HepG2 (cell line): ENCODE results near the gene SNU13. TPM values are rescaled to one million over a fixed set of nuclear protein-coding genes. Genes with fewer than 3 reads are reported as not detected.

Experiments used
- ATAC-seq: fragments of 200-7000 bp; cut with Tn5 transposase; 3 replicates; pipeline ENCODE4 v1.9.1; 2020; ENCODE audit warnings: mild to moderate bottlenecking, moderate library complexity
- BruUV-seq: library from RNA; stranded (reverse); fragments of 400-500 nt; replicated peaks from 2 replicates; lab custom pipeline; 2021; lab: Mats Ljungman, UMichigan
- CTCF ChIA-PET: fragments of 300-600 bp; formaldehyde crosslinking; extraction: SDS; loops from one replicate; lab custom pipeline; 2021; ENCODE audit warnings: low total read pairs, inconsistent platforms, low intra/inter-chr PET ratio; lab: Yijun Ruan, JAX
- POLR2A ChIA-PET: fragments of 350-600 bp; sonication (Branson Sonifier 250); formaldehyde crosslinking; loops from one replicate; lab custom pipeline; 2020; ENCODE audit warnings: antibody characterized with exemption, inconsistent platforms; lab: Yijun Ruan, JAX
- DNase-seq: peaks from one replicate; pipeline ENCODE4 v3.0.0-alpha.2; 2015; ENCODE audit warnings: low spot score
- FAIRE-seq: peaks from 3 replicates; lab custom pipeline; 2011; peaks lifted over from hg19 to GRCh38; lab: Jason Lieb, UNC
- H2AFZ ChIP-seq: one replicate; pipeline ENCODE4 v1.6.1; 2011; ENCODE audit warnings: low read length, inconsistent platforms
- H3K27ac ChIP-seq: fragments of 300-600 bp; 3 replicates; pipeline ENCODE4 v1.8.0; 2011; ENCODE audit warnings: mixed run types, mild to moderate bottlenecking, mixed read lengths, low read length, inconsistent platforms; ENCODE audit not compliant: insufficient read depth; ENCODE audit errors: extremely low read length
- H3K27me3 ChIP-seq, 2 experiments: fragments of 200-600 bp in 1 of 2; 2 replicates in 1 of 2; 3 replicates in 1 of 2; pipeline versions ENCODE4 v1.6.0 to v1.8.0; 2011; ENCODE audit warnings: low read length in 2 of 2, mild to moderate bottlenecking in 2 of 2, moderate library complexity in 2 of 2, inconsistent platforms in 1 of 2; ENCODE audit not compliant: insufficient read depth in 2 of 2, control insufficient read depth in 1 of 2
- H3K36me3 ChIP-seq, 2 experiments: fragments of 200-600 bp in 1 of 2; replicated peaks in 1 of 2; 2 replicates in 1 of 2; 3 replicates in 1 of 2; pipeline versions ENCODE4 v1.5.1 to v1.8.0; 2011; ENCODE audit warnings: low read length in 2 of 2, inconsistent platforms in 1 of 2; ENCODE audit not compliant: insufficient read depth in 2 of 2, control insufficient read depth in 1 of 2
- H3K4me1 ChIP-seq: 2 replicates; pipeline ENCODE4 v1.5.1; 2012; ENCODE audit warnings: low read length, inconsistent platforms; ENCODE audit not compliant: insufficient read depth
- H3K4me2 ChIP-seq: 2 replicates; pipeline ENCODE4 v1.6.0; 2011; ENCODE audit warnings: low read depth, low read length, inconsistent platforms
- H3K4me3 ChIP-seq, 3 experiments: fragments of 200-600 bp in 1 of 3; sonication (generic), shearing (Covaris generic) in 1 of 3; replicated peaks in 1 of 3; 2 replicates each; pipeline ENCODE4 v1.5.1; 2011 to 2016; ENCODE audit warnings: low read length in 3 of 3, inconsistent platforms in 2 of 3, low read depth in 2 of 3, mild to moderate bottlenecking in 2 of 3, control low read depth in 1 of 3, mixed read lengths in 1 of 3; ENCODE audit not compliant: insufficient read depth in 1 of 3
- H3K79me2 ChIP-seq: one replicate; pipeline ENCODE4 v1.6.1; 2011; ENCODE audit warnings: low read length, inconsistent platforms; ENCODE audit not compliant: insufficient read depth
- H3K9ac ChIP-seq: 2 replicates; pipeline ENCODE4 v1.6.0; 2011; ENCODE audit warnings: mild to moderate bottlenecking, low read depth, low read length, inconsistent platforms; ENCODE audit not compliant: insufficient read depth
- H3K9me3 ChIP-seq: 2 replicates; pipeline ENCODE4 v1.5.1; 2012; ENCODE audit warnings: mild to moderate bottlenecking, low read length
- H4K20me1 ChIP-seq: 2 replicates; pipeline ENCODE4 v1.6.0; 2011; ENCODE audit warnings: inconsistent platforms, mild to moderate bottlenecking, low read length, moderate library complexity; ENCODE audit not compliant: insufficient read depth
- CHD2 ChIP-seq: IDR thresholded peaks from 2 replicates; pipeline ENCODE4 v1.6.1; 2011; ENCODE audit warnings: low read depth, low read length, improper control_type of control experiment
- EP300 ChIP-seq, 3 experiments: sonication (generic) in 1 of 3; formaldehyde crosslinking in 1 of 3; IDR thresholded peaks; 2 replicates each; pipeline versions ENCODE4 v1.5.1 to v1.6.1; 2011 to 2020; ENCODE audit warnings: low read depth in 2 of 3, low read length in 2 of 3, borderline replicate concordance in 1 of 3, improper control_type of control experiment in 1 of 3, mild to moderate bottlenecking in 1 of 3, missing genetic modification reagents in 1 of 3, moderate library complexity in 1 of 3
- GATA4 ChIP-seq: sonication (generic); IDR thresholded peaks from 2 replicates; pipeline ENCODE4 v1.6.1; 2016; ENCODE audit warnings: antibody characterized with exemption, low read depth, borderline replicate concordance
- RFXAP ChIP-seq: sonication (generic); formaldehyde crosslinking; IDR thresholded peaks from 2 replicates; pipeline ENCODE4 v1.4.0; 2020; ENCODE audit warnings: missing genetic modification reagents, borderline replicate concordance
- ZNF468 ChIP-seq: sonication (generic); formaldehyde crosslinking; IDR thresholded peaks from 2 replicates; pipeline ENCODE4 v1.8.0; 2022; ENCODE audit warnings: mild to moderate bottlenecking, moderate library complexity, missing genetic modification reagents
- WGBS: methylation state at CpG from one replicate; pipeline ENCODE4 v1.1.6; 2017; ENCODE audit warnings: low lambda C conversion rate; 5-methylcytosine and 5-hydroxymethylcytosine counted together
- in situ Hi-C: cut with HindIII; loops from 2 replicates; pipeline ENCODE4 v1.10.0; 2017; ENCODE audit warnings: low pct_unique_long_range_greater_than_20kb; ENCODE audit not compliant: extremely low pct_ligation_motif_present
- intact Hi-C: fragments of 100-400 bp; cut with micrococcal nuclease; formaldehyde crosslinking; loops from one replicate; pipeline ENCODE4 v1.10.0; 2022; ENCODE audit not compliant: unreplicated experiment
- polyA plus RNA-seq, 8 experiments: library from polyadenylated mRNA; depleted of rRNA in 3 of 8; stranded (reverse) in 7 of 8; unstranded in 1 of 8; fragments of >200 nt; fragmentation: Illumina TruSeq in 4 of 8; extraction: Trizol in 4 of 8; gene quantifications; 2 replicates each; pipeline versions ENCODE4 v1.2.1 to v1.2.3, GENCODE V29; 2011 to 2016; ENCODE audit warnings: low read depth in 4 of 8, missing spikeins in 1 of 8, mixed read lengths in 1 of 8; ENCODE audit not compliant: insufficient read depth in 1 of 8
- total RNA-seq, 5 experiments: library from RNA; depleted of rRNA; stranded (reverse); fragments of >200 nt; fragmentation: Illumina TruSeq; extraction: Trizol; gene quantifications; 2 replicates each; pipeline ENCODE4 v1.2.3, GENCODE V29; 2016; ENCODE audit warnings: low read depth in 1 of 5
- TF ChIP-seq, protein P1 (sequence below): sonication (generic); formaldehyde crosslinking; IDR thresholded peaks from 2 replicates; pipeline ENCODE4 v1.5.0; 2020; ENCODE audit warnings: mild to moderate bottlenecking, missing genetic modification reagents
- TF ChIP-seq, protein P2 (sequence below): sonication (generic); formaldehyde crosslinking; IDR thresholded peaks from 2 replicates; pipeline ENCODE4 v1.4.0; 2020; ENCODE audit warnings: mild to moderate bottlenecking, missing genetic modification reagents

The SNU13 gene
- total and polyA plus RNA-seq, 2 of the 13 experiments (the other 11 are each of a cell fraction or from before 2014, with no cell fraction given) = 203 to 287 TPM

DNA sequence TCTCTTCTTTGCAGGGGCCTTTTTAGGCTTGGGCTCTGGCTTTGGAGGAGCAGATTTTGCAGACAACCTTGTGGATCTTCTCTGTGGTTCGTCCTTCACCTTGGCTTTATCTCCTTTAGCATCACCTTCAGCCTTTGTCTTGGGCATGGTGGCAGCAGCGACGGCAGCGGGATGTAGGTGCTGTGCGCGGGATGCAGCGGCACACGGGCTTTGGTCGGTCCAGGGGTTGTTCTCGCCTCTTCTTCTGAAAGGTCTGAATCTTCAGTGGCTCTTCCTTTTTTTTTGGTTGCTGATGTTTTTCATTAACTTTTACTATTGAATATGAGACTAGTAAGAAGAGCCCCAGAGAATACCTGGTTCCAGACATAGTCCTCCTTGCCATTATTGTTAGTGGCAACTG is 20.7 kb upstream of the SNU13 start:
- no TSS peak for BruUV-seq
- ChIA-PET CTCF (no interaction called here), POLR2A (no interaction called here)
- Histone ChIP-seq H3K36me3 (no peaks in the 10 kb centered on the region), H3K9ac (no peak overlapping the region), H2AFZ (no peak overlapping the region), H3K4me2 (no peak overlapping the region), H4K20me1 (no peaks in the 10 kb centered on the region), H3K4me1 (peaks cover 17% of the 10 kb centered on the region), H3K27me3 (peaks cover 0 to 7% of the 10 kb centered on the region in 2 experiments; a peak in 1 of 5 replicates), H3K27ac (no peak overlapping the region), H3K79me2 (no peaks in the 10 kb centered on the region), H3K9me3 (no peaks in the 10 kb centered on the region), H3K4me3 (no peak overlapping the region)
- intact Hi-C loops = no loop called here
- no peak for ATAC-seq
- no peak for FAIRE-seq
- WGBS = 66% methylated on average over 10 of the region's 10 CpGs
- TF ChIP-seq EP300 (IDR thresholded peaks at IDR 0.05; ENCODE audit: low read depth in 2 of 2, low read length in 2 of 2) (no peak), EP300 (CRISPR knock-in tag; IDR thresholded peaks at IDR 0.05; ENCODE audit: borderline replicate concordance) (no peak), CHD2 (no peak), GATA4 (no peak)
- TF ChIP-seq, protein P1, sequence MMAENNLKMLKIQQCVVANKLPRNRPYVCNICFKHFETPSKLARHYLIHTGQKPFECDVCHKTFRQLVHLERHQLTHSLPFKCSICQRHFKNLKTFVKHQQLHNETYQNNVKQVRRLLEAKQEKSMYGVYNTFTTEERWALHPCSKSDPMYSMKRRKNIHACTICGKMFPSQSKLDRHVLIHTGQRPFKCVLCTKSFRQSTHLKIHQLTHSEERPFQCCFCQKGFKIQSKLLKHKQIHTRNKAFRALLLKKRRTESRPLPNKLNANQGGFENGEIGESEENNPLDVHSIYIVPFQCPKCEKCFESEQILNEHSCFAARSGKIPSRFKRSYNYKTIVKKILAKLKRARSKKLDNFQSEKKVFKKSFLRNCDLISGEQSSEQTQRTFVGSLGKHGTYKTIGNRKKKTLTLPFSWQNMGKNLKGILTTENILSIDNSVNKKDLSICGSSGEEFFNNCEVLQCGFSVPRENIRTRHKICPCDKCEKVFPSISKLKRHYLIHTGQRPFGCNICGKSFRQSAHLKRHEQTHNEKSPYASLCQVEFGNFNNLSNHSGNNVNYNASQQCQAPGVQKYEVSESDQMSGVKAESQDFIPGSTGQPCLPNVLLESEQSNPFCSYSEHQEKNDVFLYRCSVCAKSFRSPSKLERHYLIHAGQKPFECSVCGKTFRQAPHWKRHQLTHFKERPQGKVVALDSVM (CRISPR knock-in tag) = no peak
- in situ Hi-C loops = no loop called here
- DNase-seq = no peak

DNA sequence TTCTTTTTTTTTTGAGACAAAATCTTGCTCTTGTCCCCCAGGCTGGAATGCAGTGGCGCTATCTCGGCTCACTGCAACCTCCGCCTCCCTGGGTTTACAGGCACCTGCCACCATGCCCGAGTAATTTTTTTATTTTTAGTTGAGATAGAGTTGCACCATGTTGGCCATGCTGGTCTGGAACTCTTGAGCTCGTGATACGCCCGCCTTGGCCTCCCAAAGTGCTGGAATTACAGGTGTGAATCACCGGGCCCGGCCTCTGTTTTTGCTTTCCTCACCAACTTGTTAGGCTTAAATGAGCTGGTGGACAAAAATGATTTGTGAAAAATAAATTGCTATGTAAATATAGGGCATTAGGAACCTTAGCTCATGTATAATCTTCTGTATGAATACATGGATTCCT is 14.1 kb upstream of the SNU13 start:
- 74% methylated on average over 9 of the region's 9 CpGs for whole genome bisulfite sequencing
- no TSS peak for BruUV-seq
- CTCF ChIA-PET = no interaction called here
- no peak for TF ChIP-seq ZNF468 (CRISPR knock-in tag)
- no peak for TF ChIP-seq RFXAP (CRISPR knock-in tag)
- TF ChIP-seq, protein P2, sequence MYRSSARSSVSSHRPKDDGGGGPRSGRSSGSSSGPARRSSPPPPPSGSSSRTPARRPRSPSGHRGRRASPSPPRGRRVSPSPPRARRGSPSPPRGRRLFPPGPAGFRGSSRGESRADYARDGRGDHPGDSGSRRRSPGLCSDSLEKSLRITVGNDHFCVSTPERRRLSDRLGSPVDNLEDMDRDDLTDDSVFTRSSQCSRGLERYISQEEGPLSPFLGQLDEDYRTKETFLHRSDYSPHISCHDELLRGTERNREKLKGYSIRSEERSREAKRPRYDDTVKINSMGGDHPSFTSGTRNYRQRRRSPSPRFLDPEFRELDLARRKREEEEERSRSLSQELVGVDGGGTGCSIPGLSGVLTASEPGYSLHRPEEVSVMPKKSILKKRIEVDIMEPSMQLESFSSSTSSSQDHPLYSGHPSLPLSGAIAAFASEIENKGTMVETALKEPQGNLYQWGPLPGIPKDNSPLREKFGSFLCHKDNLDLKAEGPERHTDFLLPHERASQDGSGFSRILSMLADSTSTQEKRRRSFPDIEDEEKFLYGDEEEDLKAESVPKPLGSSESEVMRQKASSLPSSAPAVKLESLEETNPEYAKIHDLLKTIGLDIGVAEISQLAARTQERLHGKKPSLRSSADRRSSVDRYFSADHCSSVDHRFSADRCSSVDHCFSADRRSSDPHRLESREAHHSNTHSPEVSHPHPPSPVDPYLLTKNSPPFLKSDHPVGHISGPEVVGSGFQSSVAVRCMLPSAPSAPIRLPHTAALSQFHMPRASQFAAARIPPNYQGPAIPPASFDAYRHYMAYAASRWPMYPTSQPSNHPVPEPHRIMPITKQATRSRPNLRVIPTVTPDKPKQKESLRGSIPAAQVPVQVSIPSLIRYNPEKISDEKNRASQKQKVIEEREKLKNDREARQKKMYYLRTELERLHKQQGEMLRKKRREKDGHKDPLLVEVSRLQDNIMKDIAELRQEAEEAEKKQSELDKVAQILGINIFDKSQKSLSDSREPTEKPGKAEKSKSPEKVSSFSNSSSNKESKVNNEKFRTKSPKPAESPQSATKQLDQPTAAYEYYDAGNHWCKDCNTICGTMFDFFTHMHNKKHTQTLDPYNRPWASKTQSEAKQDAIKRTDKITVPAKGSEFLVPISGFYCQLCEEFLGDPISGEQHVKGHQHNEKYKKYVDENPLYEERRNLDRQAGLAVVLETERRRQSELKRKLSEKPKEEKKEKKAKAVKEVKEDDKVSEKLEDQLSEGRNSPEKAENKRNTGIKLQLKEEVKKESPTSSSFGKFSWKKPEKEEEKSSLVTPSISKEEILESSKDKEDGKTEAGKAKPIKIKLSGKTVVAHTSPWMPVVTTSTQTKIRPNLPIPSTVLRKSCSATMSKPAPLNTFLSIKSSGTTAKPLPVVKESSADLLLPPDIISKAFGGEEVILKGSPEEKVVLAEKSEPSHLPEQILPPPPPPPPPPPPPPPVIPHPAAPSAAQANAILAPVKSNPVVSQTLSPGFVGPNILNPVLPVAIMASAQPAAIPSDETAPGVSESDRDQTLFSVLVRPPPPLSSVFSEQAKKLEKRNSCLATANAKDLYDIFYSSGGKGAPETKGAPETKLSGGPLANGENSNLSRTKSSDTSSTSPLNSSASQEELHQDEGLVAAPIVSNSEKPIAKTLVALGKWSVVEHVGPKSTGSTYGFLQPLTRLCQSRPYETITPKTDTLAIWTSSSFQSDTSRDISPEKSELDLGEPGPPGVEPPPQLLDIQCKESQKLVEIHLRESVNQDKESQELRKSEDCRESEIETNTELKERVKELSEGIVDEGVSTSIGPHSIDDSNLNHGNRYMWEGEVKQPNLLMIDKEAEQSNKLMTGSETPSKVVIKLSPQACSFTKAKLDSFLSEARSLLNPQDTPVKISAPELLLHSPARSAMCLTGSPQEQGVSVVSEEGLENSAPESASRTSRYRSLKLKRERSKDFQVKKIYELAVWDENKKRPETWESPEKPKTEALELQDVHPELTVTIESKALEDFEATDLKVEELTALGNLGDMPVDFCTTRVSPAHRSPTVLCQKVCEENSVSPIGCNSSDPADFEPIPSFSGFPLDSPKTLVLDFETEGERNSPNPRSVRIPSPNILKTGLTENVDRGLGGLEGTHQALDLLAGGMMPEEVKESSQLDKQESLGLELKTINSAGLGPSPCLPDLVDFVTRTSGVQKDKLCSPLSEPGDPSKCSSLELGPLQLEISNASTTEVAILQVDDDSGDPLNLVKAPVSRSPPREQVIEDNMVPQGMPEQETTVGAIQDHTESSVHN = no peak

More for the DNA sequence above, 14.1 kb upstream of the SNU13 start:
- no peak for FAIRE-seq
- Histone ChIP-seq H3K4me1 (peaks cover 2% of the 10 kb centered on the region), H3K4me3 (no peak overlapping the region), H3K79me2 (no peaks in the 10 kb centered on the region), H3K9ac (no peak overlapping the region), H4K20me1 (no peaks in the 10 kb centered on the region), H3K9me3 (no peaks in the 10 kb centered on the region), H3K27me3 (peaks cover 0 to 5% of the 10 kb centered on the region in 2 experiments; a peak in 1 of 5 replicates), H3K27ac (no peak overlapping the region), H3K36me3 (no peaks in the 10 kb centered on the region), H3K4me2 (no peak overlapping the region), H2AFZ (no peak overlapping the region)
- in situ Hi-C loops = no loop called here
- intact Hi-C loops = no loop called here
- POLR2A ChIA-PET = no interaction called here
- ATAC-seq = no peak
- DNase-seq = no peak
